Measurements from ENCODE around the gene KPNA2. TPM values are rescaled to one million over a fixed set of nuclear protein-coding genes. Genes with fewer than 3 reads are reported as not detected.

The KPNA2 gene
- 10 to 100 TPM; 11.4 to 25.2 (median 18.5) TPM for total RNA-seq
- polyA plus RNA-seq, result 10 to 100 TPM; 16.1 to 38.4 (median 29.7) TPM
- long read RNA-seq, donor 1, transcript KPNA2-201 (11 exons, 2,181 nt), result major isoform, 17 of 17 reads
- long read RNA-seq, donor 1, partial matches to known transcripts, result 0 of 17 reads
- long read RNA-seq, donor 1, other reads (novel, unspliced or antisense), result 0 of 17 reads
- long read RNA-seq, donor 2, transcript KPNA2-201 (11 exons, 2,181 nt), result major isoform, 26 of 30 reads
- long read RNA-seq, donor 2, partial matches to known transcripts, result 4 of 30 reads
- long read RNA-seq, donor 2, other reads (novel, unspliced or antisense), result 0 of 30 reads

- H3K4me3 ChIP-seq, result peak within 1 kb of the TSS; percentile 99
- DNase-seq (peak; percentile 92 to 96), ATAC-seq (peak; percentile 97 to 98 (median 98))
- no peaks in the 10 kb centered on the region for H3K9me3 ChIP-seq
- H3K4me1 ChIP-seq, result peaks cover 16% of the 10 kb centered on the region
- intact Hi-C loops (cut with DNase I), result no loop called here
- H3K27me3 ChIP-seq (ENCODE audit: insufficient read depth in 3 of 3, low read length in 2 of 3), result no peaks in the 10 kb centered on the region
- H3K27ac ChIP-seq, result peak within 1 kb of the TSS; percentile 80
- peaks cover 0 to 38% of the 10 kb centered on the region in 2 donors for H3K36me3 ChIP-seq (ENCODE audit: insufficient read depth in 1 of 2, low read depth in 1 of 2)
- no peak for TF ChIP-seq CTCF (IDR thresholded peaks at IDR 0.05)
- 0% methylated on average over 66 to 67 of the region's 72 CpGs for WGBS, 3 donors
These were observed at the start of gene KPNA2 for GRCh38 chr17:68035523-68036303. Gene KPNA2, plus strand, starts transcription at chr17:68035735. Its CDS starts 1,398 bp downstream, at chr17:68037133.

DNA sequence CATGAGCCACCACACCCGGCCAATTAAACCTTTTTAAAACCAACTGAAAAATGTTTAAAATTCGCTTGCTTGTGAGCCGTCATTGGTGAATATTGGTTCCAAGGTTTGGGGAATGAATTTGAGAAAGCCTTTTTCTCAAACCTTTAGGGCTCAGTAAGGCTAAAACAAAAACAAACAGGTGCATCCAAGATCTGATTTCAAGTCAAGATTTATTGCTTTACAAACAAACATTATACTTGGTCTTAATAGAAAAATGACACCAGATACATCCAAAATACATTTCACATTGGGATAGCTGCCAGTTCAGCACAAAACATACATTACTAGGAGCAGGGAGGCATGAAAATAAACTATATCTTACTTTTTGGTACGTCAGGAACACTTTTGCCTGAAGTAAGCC is 44.6 kb upstream of the KPNA2 start:
- Histone ChIP-seq H3K27me3 (ENCODE audit: insufficient read depth in 3 of 3, low read length in 2 of 3) (no peaks in the 10 kb centered on the region), H3K27ac (no peak overlapping the region), H3K9me3 (no peaks in the 10 kb centered on the region), H3K4me3 (no peak overlapping the region), H3K4me1 (peaks cover 17% of the 10 kb centered on the region), H3K36me3 (ENCODE audit: insufficient read depth in 1 of 2, low read depth in 1 of 2) (peaks cover 0 to 7% of the 10 kb centered on the region in 2 donors)
- DNase-seq, result no peak
- intact Hi-C loops (cut with DNase I), result no loop called here
- 90 to 96% (median 91%) methylated on average over 4 of the region's 4 CpGs for WGBS, 3 donors
- ATAC-seq, result no peak
- no peak for TF ChIP-seq CTCF (IDR thresholded peaks at IDR 0.05)

DNA sequence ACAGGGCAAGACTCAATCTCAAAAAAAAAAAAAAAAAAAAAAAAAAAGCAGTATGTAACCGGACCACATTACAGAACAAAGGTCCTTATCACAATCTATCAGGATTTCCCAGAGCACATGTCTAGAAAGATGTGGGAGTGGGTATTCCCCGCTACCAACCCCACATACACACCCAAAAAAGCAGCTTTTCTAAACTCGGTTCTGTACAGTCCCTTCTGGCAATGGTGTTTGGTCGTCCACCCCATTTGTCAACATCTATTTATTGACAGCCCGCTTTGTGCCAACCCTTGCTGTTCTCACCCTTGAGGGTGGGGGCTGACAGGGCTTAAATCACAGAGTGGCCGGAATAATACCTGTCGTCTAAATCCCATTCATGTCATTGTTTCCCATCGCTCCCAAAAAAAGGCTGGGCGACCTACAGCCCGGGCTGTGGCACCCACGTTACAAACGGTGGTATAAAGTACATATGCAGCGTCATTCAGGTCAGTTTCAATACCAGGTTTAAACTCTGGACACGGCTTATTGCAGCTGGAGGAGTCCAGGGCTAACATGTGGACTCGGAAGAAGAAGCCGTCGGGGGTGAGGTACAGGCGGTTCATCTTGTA is 42.9 kb upstream of the KPNA2 start:
- Histone ChIP-seq H3K27ac (peak overlapping the region; percentile 96), H3K4me1 (peaks cover 17% of the 10 kb centered on the region), H3K36me3 (ENCODE audit: insufficient read depth in 1 of 2, low read depth in 1 of 2) (peaks cover 0 to 7% of the 10 kb centered on the region in 2 donors), H3K27me3 (ENCODE audit: insufficient read depth in 3 of 3, low read length in 2 of 3) (no peaks in the 10 kb centered on the region), H3K9me3 (no peaks in the 10 kb centered on the region), H3K4me3 (peak overlapping the region; percentile 92)
- intact Hi-C loops (cut with DNase I), result loop anchor here in 1 of 2 donors (1.0 kb wide), 1 partner anchor 28 kb away; no protein-coding TSS in a partner anchor
- ATAC-seq (peak in 3 of 4 donors; percentile 23 to 34 (median 29)), DNase-seq (no peak)
- no peak for TF ChIP-seq CTCF (IDR thresholded peaks at IDR 0.05)
- 9 to 14% (median 11%) methylated on average over 18 of the region's 18 CpGs for WGBS, 3 donors

GRCh38 chr17:67993153-67993997 is 42.2 kb upstream of the KPNA2 start:
- Histone ChIP-seq H3K4me1 (peaks cover 17% of the 10 kb centered on the region), H3K36me3 (ENCODE audit: insufficient read depth in 1 of 2, low read depth in 1 of 2) (peaks cover 0 to 7% of the 10 kb centered on the region in 2 donors), H3K27ac (peak overlapping the region; percentile 96), H3K9me3 (no peaks in the 10 kb centered on the region), H3K27me3 (ENCODE audit: insufficient read depth in 3 of 3, low read length in 2 of 3) (no peaks in the 10 kb centered on the region), H3K4me3 (peak overlapping the region; percentile 92)
- ATAC-seq, result peak; percentile 81 to 89 (median 84)
- DNase-seq, result peak; percentile 90 to 92
- 0 to 1% (median 1%) methylated on average over 68 to 144 of the region's 144 CpGs for WGBS, 3 donors
- no peak for TF ChIP-seq CTCF (IDR thresholded peaks at IDR 0.05)
- intact Hi-C loops (cut with DNase I), result loop anchor here in 1 of 2 donors (1.0 kb wide), 1 partner anchor 27 kb away; no protein-coding TSS in a partner anchor
